Upper lobe of left lung (tissue), 6 donors: ENCODE results near the gene PLOD2. TPM values are rescaled to one million over a fixed set of nuclear protein-coding genes. Genes with fewer than 3 reads are reported as not detected.

Experiments
- ATAC-seq, 2 donors: fragments of 200-7000 bp; cut with Tn5 transposase; one replicate each; pipeline ENCODE4 v1.9.1; 2022; ENCODE audit warnings: mild to moderate bottlenecking in 2 of 2, moderate library complexity in 2 of 2; ENCODE audit not compliant: low FRiP score in 2 of 2
- DNase-seq, 2 donors: peaks; one replicate each; pipeline ENCODE4 v3.0.0-alpha.2; 2019 to 2020
- H3K27ac ChIP-seq, 4 donors: fragments of 200-600 bp; sonication (generic); one replicate each; pipeline ENCODE4 v1.5.1; 2016 to 2019
- H3K27me3 ChIP-seq, 4 donors: fragments of 200-600 bp; sonication (generic); one replicate each; pipeline ENCODE4 v1.5.1; 2017 to 2019
- H3K36me3 ChIP-seq, 4 donors: fragments of 200-600 bp; sonication (generic); one replicate each; pipeline ENCODE4 v1.5.1; 2016 to 2019
- H3K4me1 ChIP-seq, 4 donors: fragments of 200-600 bp; sonication (generic); one replicate each; pipeline ENCODE4 v1.5.1; 2018 to 2019
- H3K4me3 ChIP-seq, 4 donors: fragments of 200-600 bp; sonication (generic); one replicate each; pipeline ENCODE4 v1.5.1; 2017 to 2019; ENCODE audit warnings: mild to moderate bottlenecking in 2 of 4, moderate library complexity in 1 of 4
- H3K9me3 ChIP-seq, 4 donors: fragments of 200-600 bp; sonication (generic); one replicate each; pipeline ENCODE4 v1.5.1; 2018 to 2019
- CTCF ChIP-seq, 6 experiments: fragments of 450-650 bp in 4 of 6; fragments of 200-600 bp in 2 of 6; sonication (generic) in 2 of 6; IDR thresholded peaks; one replicate each; pipeline ENCODE4 v1.5.1; 2016 to 2019; ENCODE audit warnings: antibody characterized with exemption in 6 of 6
- EP300 ChIP-seq, 4 donors: sonication (generic); formaldehyde crosslinking; IDR thresholded peaks; one replicate each; pipeline ENCODE4 v1.5.1; 2017; ENCODE audit warnings: antibody characterized with exemption in 4 of 4, control low read depth in 2 of 4
- POLR2A ChIP-seq, 4 donors: fragments of 450-650 bp; IDR thresholded peaks; one replicate each; pipeline ENCODE4 v1.5.1; 2016 to 2017; ENCODE audit warnings: antibody characterized with exemption in 4 of 4, mild to moderate bottlenecking in 2 of 4
- POLR2AphosphoS5 ChIP-seq, 2 donors: sonication (generic); formaldehyde crosslinking; IDR thresholded peaks; one replicate each; pipeline ENCODE4 v1.5.1; 2017; ENCODE audit warnings: antibody characterized with exemption in 2 of 2
- WGBS, 2 donors: methylation state at CpG; one replicate each; pipeline ENCODE4 v1.1.5; 2017 to 2018; 5-methylcytosine and 5-hydroxymethylcytosine counted together
- total RNA-seq, 6 donors: library from RNA; depleted of rRNA in 4 of 6; stranded (reverse); fragments of >200 nt in 4 of 6; gene quantifications; one replicate each; pipeline versions ENCODE4 v1.1.0 to v1.2.1, GENCODE V29; 2016 to 2021
- donor health status: DM: no; HTN: no; CAD: no; lungs with moderate emphysema.
- donor health status: DM: no; HTN: yes; CAD: no; lungs with severe emphysema.

Gene PLOD2
- total RNA-seq, 6 donors from 2014 or later: 6.8 to 30.7 (median 18.1) TPM

DNA sequence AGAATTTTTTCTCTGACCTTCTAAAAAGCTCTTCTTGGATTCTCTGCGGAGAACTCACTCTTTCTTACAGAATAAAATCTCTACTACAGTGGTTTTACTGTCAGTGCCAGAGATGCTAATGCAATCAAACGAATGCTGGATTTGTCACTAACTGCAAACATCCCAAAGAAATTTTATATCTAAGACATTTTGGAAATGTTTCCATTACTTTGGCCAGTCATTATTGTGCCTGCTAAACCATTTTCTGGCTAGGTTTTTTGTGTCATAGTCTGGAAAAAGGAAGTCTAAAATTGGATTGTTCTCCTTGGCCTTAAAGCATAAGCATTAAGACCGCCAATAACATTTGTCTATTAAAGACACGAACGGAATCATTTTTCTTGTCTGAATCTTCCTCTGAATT is 54.0 kb downstream of the PLOD2 start:
- ATAC-seq: peak in 1 of 2 donors; percentile 10
- Histone ChIP-seq H3K27me3 (no peaks in the 10 kb centered on the region), H3K36me3 (peaks cover 0 to 8% (median 0%) of the 10 kb centered on the region in 4 donors), H3K4me3 (no peak overlapping the region), H3K27ac (no peak overlapping the region), H3K4me1 (no peaks in the 10 kb centered on the region), H3K9me3 (no peaks in the 10 kb centered on the region)
- WGBS, 2 donors: 88 to 91% methylated on average over 5 of the region's 5 CpGs
- no peak for DNase-seq
- no peak for TF ChIP-seq EP300 (IDR thresholded peaks at IDR 0.05)

DNA sequence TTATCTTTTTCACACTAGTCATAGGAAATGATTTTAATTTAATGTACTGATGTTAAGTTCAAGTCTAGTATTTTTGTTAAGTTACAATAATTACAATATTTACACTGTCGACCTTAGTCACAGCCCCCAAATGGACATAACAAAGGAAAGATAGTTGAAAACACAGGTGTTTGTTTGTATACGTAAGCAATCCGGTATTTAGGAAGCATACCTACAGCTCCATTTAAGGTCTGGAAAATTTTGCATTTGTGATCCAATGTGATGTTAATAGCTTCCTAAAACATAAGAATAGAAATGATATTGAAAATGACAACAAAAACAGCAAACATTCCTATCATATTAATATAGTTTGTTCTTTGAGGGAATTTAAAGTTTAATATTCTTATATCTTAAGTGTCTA is 56.9 kb downstream of the PLOD2 start:
- WGBS, 2 donors: 90 to 94% methylated on average over 3 of the region's 3 CpGs
- ATAC-seq: no peak
- no peaks in the 10 kb centered on the region for H3K9me3 ChIP-seq
- no peak overlapping the region for H3K27ac ChIP-seq
- H3K36me3 ChIP-seq: peaks cover 0 to 8% (median 0%) of the 10 kb centered on the region in 4 donors
- TF ChIP-seq POLR2A (IDR thresholded peaks at IDR 0.05) (no peak), CTCF (IDR thresholded peaks at IDR 0.05) (no peak), EP300 (IDR thresholded peaks at IDR 0.05) (no peak), POLR2AphosphoS5 (IDR thresholded peaks at IDR 0.05) (no peak)
- no peaks in the 10 kb centered on the region for H3K4me1 ChIP-seq
- no peak overlapping the region for H3K4me3 ChIP-seq
- no peaks in the 10 kb centered on the region for H3K27me3 ChIP-seq
- DNase-seq: no peak

GRCh38 chr3:146102885-146103284 is 58.1 kb downstream of the PLOD2 start:
- TF ChIP-seq EP300 (IDR thresholded peaks at IDR 0.05) (no peak), CTCF (IDR thresholded peaks at IDR 0.05) (no peak), POLR2AphosphoS5 (IDR thresholded peaks at IDR 0.05) (no peak), POLR2A (IDR thresholded peaks at IDR 0.05) (no peak)
- Histone ChIP-seq H3K4me1 (no peaks in the 10 kb centered on the region), H3K9me3 (no peaks in the 10 kb centered on the region), H3K36me3 (peaks cover 0 to 8% (median 0%) of the 10 kb centered on the region in 4 donors), H3K27ac (no peak overlapping the region), H3K4me3 (no peak overlapping the region), H3K27me3 (no peaks in the 10 kb centered on the region)
- 93% methylated on average over 3 of the region's 3 CpGs for WGBS, 2 donors
- DNase-seq (no peak), ATAC-seq (no peak)

GRCh38 chr3:146101538-146101937 is 59.4 kb downstream of the PLOD2 start:
- Histone ChIP-seq H3K9me3 (no peaks in the 10 kb centered on the region), H3K36me3 (peaks cover 0 to 8% (median 0%) of the 10 kb centered on the region in 4 donors), H3K27ac (no peak overlapping the region), H3K4me1 (no peaks in the 10 kb centered on the region), H3K4me3 (no peak overlapping the region), H3K27me3 (no peaks in the 10 kb centered on the region)
- WGBS, 2 donors: 90 to 93% methylated on average over 2 of the region's 2 CpGs
- ATAC-seq (no peak), DNase-seq (no peak)
- TF ChIP-seq CTCF (IDR thresholded peaks at IDR 0.05) (no peak), POLR2AphosphoS5 (IDR thresholded peaks at IDR 0.05) (no peak), EP300 (IDR thresholded peaks at IDR 0.05) (no peak), POLR2A (IDR thresholded peaks at IDR 0.05) (no peak)

GRCh38 chr3:146100825-146101444 is 60.0 kb downstream of the PLOD2 start:
- Histone ChIP-seq H3K27ac (peak overlapping the region in 1 of 4 donors; percentile 37), H3K4me3 (no peak overlapping the region), H3K27me3 (no peaks in the 10 kb centered on the region), H3K9me3 (no peaks in the 10 kb centered on the region), H3K36me3 (peaks cover 0 to 8% (median 0%) of the 10 kb centered on the region in 4 donors), H3K4me1 (no peaks in the 10 kb centered on the region)
- no peak for ATAC-seq
- TF ChIP-seq EP300 (IDR thresholded peaks at IDR 0.05) (no peak), POLR2AphosphoS5 (IDR thresholded peaks at IDR 0.05) (no peak), POLR2A (IDR thresholded peaks at IDR 0.05) (no peak), CTCF (IDR thresholded peaks at IDR 0.05) (no peak)
- DNase-seq: no peak
